NCI-H82 treated with DMSO at 0.1 percent for 48 hours (cell line): ENCODE results near the gene RUSC2.
"Not testable (repeated sequence)": the region's sequence is repeated elsewhere in the genome, so short reads cannot be mapped to it uniquely, and the experiment has no call there.

Experiments
- DNase-seq: peaks from one replicate; lab custom pipeline; 2025; ENCODE audit not compliant: unreplicated experiment; lab: John Stamatoyannopoulos, UW

RUSC2 gene

GRCh38 chr9:35522187-35522586, 32.3 kb downstream of the RUSC2 start:
- no peak for DNase-seq

DNA sequence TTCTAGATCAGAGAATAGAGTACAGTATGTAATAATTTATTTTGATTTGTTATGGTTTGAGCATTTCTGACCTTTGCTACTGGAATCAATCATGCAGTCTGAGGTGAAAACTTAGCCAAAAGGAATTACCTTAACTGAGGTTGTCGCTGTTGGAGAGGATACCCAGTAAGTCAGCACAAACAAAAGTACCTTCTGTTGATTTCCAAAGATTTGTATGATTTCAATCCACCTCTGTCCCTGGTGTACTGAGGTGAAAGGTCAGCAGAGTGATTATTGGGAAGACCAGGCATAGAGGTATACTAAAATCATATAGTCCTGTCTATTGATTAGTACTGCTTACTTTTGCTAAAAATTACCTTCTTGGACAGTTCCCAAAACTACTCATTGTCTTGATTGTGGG, 32.8 kb downstream of the RUSC2 start:
- no peak for DNase-seq

DNA sequence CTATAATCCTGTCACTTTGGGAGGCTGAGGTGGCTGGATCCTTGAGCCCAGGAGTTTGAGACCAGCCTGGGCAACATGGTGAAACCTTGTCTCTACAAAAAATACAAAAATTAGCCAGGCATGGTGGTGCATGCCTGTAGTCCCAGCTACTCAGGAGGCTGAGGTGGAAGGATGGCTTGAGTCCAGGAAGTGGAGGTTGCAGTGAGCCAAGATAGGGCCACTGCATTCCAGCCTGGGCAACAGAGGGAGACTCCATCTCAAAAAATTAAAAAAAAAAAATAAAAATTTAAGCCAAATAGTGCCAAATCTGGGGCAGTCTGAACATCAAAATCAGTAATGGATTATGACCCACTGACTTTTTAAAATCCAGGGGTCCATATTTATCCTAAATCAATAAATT, 33.6 kb downstream of the RUSC2 start:
- DNase-seq, result not testable (repeated sequence)

GRCh38 chr9:35526087-35526801, 36.3 kb downstream of the RUSC2 start:
- no peak for DNase-seq

DNA sequence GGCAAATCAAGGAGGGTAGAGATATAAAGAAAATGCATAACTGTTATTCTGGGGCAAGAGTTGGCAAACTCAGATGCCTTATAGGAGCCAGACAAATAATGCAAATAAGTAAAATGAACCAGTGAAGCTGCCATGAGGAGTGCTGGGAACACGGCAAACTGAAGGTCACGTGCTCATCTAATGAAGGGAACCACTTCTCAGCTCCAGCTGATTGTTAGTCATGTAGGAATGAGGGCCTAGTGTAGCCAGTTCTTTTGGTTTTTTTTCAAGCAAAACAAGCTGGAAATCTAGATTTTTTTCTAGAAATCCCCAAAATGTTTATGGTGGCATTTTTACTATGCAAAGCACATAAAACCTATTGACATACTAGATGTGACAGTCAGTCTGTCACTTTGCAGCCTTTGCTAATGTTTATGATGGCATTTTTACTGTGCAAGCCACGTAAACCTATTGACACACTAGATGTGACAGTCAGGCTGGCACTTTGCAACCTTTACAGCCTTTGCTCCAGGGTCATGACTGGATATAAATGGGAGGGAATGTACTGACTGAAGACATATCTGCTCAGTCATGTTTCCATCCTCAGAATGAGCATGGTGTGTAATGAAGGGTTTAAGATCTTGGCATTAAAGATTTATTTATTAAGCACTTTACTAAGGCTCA, 39.4 kb downstream of the RUSC2 start:
- DNase-seq, result no peak

GRCh38 chr9:35533398-35533797, 43.5 kb downstream of the RUSC2 start:
- DNase-seq, result no peak

DNA sequence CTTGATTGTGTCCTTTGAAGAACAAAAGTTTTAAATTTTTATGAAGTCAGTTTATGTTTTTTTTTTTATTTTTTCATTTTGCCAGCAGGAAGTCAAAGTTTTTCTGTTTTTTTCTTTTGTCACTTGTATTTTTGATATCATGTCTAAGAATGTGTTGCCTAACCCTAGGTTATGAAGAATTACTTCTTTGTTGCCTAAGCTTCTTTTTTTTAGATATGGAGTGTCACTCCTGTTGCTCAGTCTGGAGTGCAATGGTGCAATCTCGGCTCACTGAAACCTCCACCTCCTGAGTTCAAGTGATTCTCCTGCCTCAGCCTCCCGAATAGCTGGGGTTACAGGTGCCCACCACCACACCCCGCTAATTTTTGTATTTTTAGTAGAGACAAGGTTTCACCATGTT, 45.0 kb downstream of the RUSC2 start:
- DNase-seq, result not testable (repeated sequence)

- DNase-seq, result no peak
Measured at GRCh38 chr9:35537913-35538312, 48.0 kb downstream of the RUSC2 start.

DNA sequence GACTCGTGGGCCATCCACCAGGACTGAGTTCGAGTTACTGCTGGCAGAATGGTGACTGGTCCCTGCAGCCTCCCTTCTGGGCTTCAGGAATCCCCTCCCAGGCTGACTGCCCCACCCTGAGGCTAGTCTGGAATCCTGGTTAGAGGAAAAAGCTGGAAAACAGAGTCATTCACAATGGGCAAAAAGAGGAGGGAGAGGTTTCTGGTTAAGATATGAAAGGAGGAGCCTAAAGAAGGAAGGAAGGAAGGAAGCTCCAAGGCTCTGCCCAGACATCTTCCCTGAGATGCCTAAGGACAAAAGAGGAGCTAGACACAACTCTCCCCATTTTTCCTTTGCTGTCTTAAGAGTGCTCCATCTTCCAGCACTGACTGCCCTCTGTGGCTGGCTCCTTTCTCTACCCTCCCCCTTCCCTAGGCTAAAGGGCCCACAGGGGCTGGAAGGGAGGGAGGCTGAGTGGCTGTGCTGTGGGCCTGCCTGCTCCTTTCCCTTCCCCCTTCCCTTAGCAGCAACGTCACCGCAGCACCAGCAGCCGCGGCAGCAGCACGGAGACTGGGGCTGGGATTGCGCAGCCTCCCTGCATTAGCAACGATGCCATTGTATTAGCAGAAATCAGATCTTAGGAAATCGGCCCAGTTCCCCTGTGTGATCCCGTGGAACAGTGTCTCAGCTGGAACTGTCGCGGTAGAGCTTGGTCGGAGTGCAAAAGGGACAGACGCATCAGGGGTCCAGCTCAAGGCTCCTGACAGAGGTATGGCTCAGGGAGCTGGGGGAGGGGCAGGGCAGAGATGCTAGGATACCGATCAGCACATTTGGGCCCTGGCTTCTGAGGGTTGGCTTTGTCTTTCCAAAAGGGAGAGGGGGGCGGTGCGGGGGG, 48.7 kb downstream of the RUSC2 start:
- no peak for DNase-seq
